Measurements from ENCODE around the gene SLC4A2. TPM values are rescaled to one million over a fixed set of nuclear protein-coding genes. Genes with fewer than 3 reads are reported as not detected.
A peak's percentile ranks its signal among the peaks of the same experiment; 100 is the strongest.

Gene SLC4A2
- total and polyA plus RNA-seq, 2 of the 8 experiments (the other 6 are each of a cell fraction or from before 2014, with no cell fraction given) = 72.6 to 147 TPM

DNA sequence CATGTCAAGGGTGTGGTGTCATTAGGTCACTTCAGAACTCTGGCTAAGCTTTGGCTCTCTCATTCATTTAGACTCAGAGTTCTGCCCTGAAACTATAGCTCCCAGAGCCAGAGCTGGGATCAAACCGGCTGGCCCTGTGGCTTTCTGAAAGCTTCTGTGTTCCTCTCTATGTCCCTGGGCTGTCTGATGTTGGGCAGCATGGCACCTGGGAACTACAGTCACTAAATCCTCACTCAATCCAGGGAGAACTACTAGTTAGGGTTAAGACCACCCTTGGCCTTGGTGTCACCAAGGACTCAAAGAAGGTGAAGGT lies 48.3 kb upstream of the SLC4A2 start:
- TF ChIP-seq, protein P1, sequence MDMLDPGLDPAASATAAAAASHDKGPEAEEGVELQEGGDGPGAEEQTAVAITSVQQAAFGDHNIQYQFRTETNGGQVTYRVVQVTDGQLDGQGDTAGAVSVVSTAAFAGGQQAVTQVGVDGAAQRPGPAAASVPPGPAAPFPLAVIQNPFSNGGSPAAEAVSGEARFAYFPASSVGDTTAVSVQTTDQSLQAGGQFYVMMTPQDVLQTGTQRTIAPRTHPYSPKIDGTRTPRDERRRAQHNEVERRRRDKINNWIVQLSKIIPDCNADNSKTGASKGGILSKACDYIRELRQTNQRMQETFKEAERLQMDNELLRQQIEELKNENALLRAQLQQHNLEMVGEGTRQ (IDR thresholded peaks at IDR 0.05; ENCODE audit: low read length) = no peak
- TF ChIP-seq SIN3A (conservative IDR thresholded peaks at IDR 0.05 in 1 of 2, IDR thresholded peaks at IDR 0.05 in 1 of 2; ENCODE audit: low read depth in 1 of 2, low read length in 2 of 2) = no peak
- no peak for TF ChIP-seq JUN (IDR thresholded peaks at IDR 0.05; ENCODE audit: low read depth, low read length)
- TF ChIP-seq TAF1 (IDR thresholded peaks at IDR 0.05; ENCODE audit: low read depth, low read length) = no peak
- no peak for TF ChIP-seq KDM1A (IDR thresholded peaks at IDR 0.05; ENCODE audit: borderline replicate concordance, low read length)
- H3K23ac ChIP-seq (ENCODE audit: insufficient read length) = no peak overlapping the region
- H4K8ac ChIP-seq (ENCODE audit: extremely low read depth, insufficient read depth, low read length) = no peak overlapping the region
- H3K4me2 ChIP-seq (ENCODE audit: insufficient read depth in 1 of 2, low read depth in 2 of 2, low read length in 2 of 2) = peak overlapping the region in 1 of 2 experiments; percentile 69; a peak in 2 of 4 replicates
- H2BK120ac ChIP-seq (replicated peaks; ENCODE audit: low read depth, low read length) = peak overlapping the region; percentile 33
- peak overlapping the region in 1 of 4 experiments; percentile 33; a peak in 3 of 8 replicates for H3K4me3 ChIP-seq (ENCODE audit: extremely low read depth in 1 of 4, insufficient read depth in 2 of 4, low read depth in 3 of 4, low read length in 4 of 4)
- H3K4me1 ChIP-seq (replicated peaks in 1 of 4; ENCODE audit: control insufficient read depth in 3 of 4, insufficient read depth in 4 of 4, low read length in 3 of 4) = peaks cover 0 to 31% (median 24%) of the 10 kb centered on the region in 4 experiments; a peak in 6 of 7 replicates
- no peak overlapping the region for H2AFZ ChIP-seq (ENCODE audit: low read length)
- no peaks in the 10 kb centered on the region for H3K9me3 ChIP-seq (ENCODE audit: insufficient read depth in 2 of 2, low read depth in 1 of 2, low read length in 1 of 2)
- DNase-seq (ENCODE audit: low read depth in 1 of 2, low spot score in 2 of 2) (no peak), FAIRE-seq (no peak)
- peak overlapping the region; percentile 93; the same call in 1 of the 2 replicates for H2BK12ac ChIP-seq (ENCODE audit: low read depth, low read length)
- H4K91ac ChIP-seq (replicated peaks; ENCODE audit: insufficient read length, low read length) = peak overlapping the region; percentile 37
- H2BK15ac ChIP-seq (ENCODE audit: low read length) = no peak overlapping the region
- ChIA-PET CTCF (ENCODE audit: partially characterized antibody) (interaction anchor here (0.7 to 11.5 kb wide), 26 partner anchors 10 to 622 kb away, joined by 3 to 142 read pairs (median 8); partner anchors contain the start of genes ABCB8, ATG9B, CDK5 and NOS3), POLR2A (ENCODE audit: partially characterized antibody) (interaction anchor here (1.7 to 2.5 kb wide), 2 partner anchors 16 to 18 kb away, joined by 5 to 9 read pairs; no protein-coding TSS in a partner anchor)
- H2BK20ac ChIP-seq (ENCODE audit: low read length) = no peak overlapping the region
- H4K5ac ChIP-seq (ENCODE audit: insufficient read length, low read depth, low read length) = no peak overlapping the region
- H3K9ac ChIP-seq (replicated peaks in 1 of 4; ENCODE audit: extremely low read depth in 1 of 4, low read depth in 3 of 4, low read length in 3 of 4) = no peak overlapping the region; a peak in 1 of 7 replicates
- H3K14ac ChIP-seq (ENCODE audit: insufficient read length) = no peak overlapping the region
- H3K79me2 ChIP-seq (ENCODE audit: control insufficient read depth in 1 of 2, insufficient read depth in 2 of 2, low read length in 2 of 2) = no peaks in the 10 kb centered on the region
- H3K23me2 ChIP-seq (ENCODE audit: low read depth, low read length) = no peaks in the 10 kb centered on the region; the same call in 1 of the 2 replicates
- 0 out of 2 replicates have a peak overlapping the region, but pooled peaks have one; percentile 88 for H3K18ac ChIP-seq (ENCODE audit: extremely low read depth, low read length)
- H3K27me3 ChIP-seq (replicated peaks in 1 of 4; ENCODE audit: control insufficient read depth in 3 of 4, extremely low read depth in 1 of 4, insufficient read depth in 3 of 4, low read length in 3 of 4) = peaks cover 0 to 3% (median 2%) of the 10 kb centered on the region in 4 experiments; a peak in 3 of 7 replicates
- H2BK5ac ChIP-seq (ENCODE audit: low read depth, low read length) = peak overlapping the region; percentile 54; the same call in 1 of the 2 replicates
- WGBS, 2 experiments (ENCODE audit: extremely low coverage in 1 of 2, insufficient coverage in 1 of 2, insufficient read length in 1 of 2, insufficient replicate concordance in 2 of 2, low coverage in 1 of 2, low lambda C conversion rate in 2 of 2, missing lambda C conversion rate in 1 of 2) = 71% methylated on average over 1 of the region's 1 CpG; no CpG with 5 or more reads in 1 of the 2 experiments
- no peaks in the 10 kb centered on the region; the same call in 1 of the 2 replicates for H3K79me1 ChIP-seq (ENCODE audit: low read depth, low read length)
- no peak overlapping the region for H3K27ac ChIP-seq (ENCODE audit: low read depth, low read length)
- no peaks in the 10 kb centered on the region for H3K36me3 ChIP-seq (ENCODE audit: control insufficient read depth in 2 of 4, insufficient read depth in 4 of 4, low read length in 3 of 4)
- no peak overlapping the region for H3K56ac ChIP-seq (replicated peaks; ENCODE audit: insufficient read length, low read depth, low read length)
- no peaks in the 10 kb centered on the region for H4K20me1 ChIP-seq (replicated peaks in 1 of 2; ENCODE audit: control insufficient read depth in 1 of 2, insufficient read depth in 2 of 2, low read length in 2 of 2)
- peak overlapping the region; percentile 28 for H3K4ac ChIP-seq (replicated peaks; ENCODE audit: insufficient read length, low read depth, low read length)
- peak overlapping the region; percentile 70; the same call in 1 of the 2 replicates for H2AK5ac ChIP-seq (ENCODE audit: low read depth, low read length)

All from H1 (cell line).